SU-DHL-6 (cell line): ENCODE data around the gene KBTBD6.

Experiments
- H2AFZ ChIP-seq: fragments of 200-600 bp; sonication (generic); 2 replicates; pipeline ENCODE4 v1.6.1; 2014; ENCODE audit warnings: low read depth, mild to moderate bottlenecking, moderate library complexity, mixed read lengths, antibody characterized with exemption, low read length; ENCODE audit not compliant: severe bottlenecking
- H3F3A ChIP-seq: fragments of 200-600 bp; shearing (Covaris generic); 2 replicates; pipeline ENCODE4 v1.6.0; 2016; ENCODE audit warnings: antibody characterized with exemption, mild to moderate bottlenecking; ENCODE audit not compliant: insufficient read depth
- H3K27ac ChIP-seq: fragments of 200-600 bp; sonication (generic); 2 replicates; pipeline ENCODE4 v1.5.1; 2016; ENCODE audit warnings: low read depth, mild to moderate bottlenecking, low read length, moderate library complexity, mixed read lengths
- H3K27me3 ChIP-seq: fragments of 200-600 bp; sonication (generic), shearing (Covaris generic); 2 replicates; pipeline ENCODE4 v1.6.0; 2014; ENCODE audit warnings: mild to moderate bottlenecking, low read length
- H3K36me3 ChIP-seq: fragments of 200-600 bp; sonication (generic); 2 replicates; pipeline ENCODE4 v1.6.1; 2014; ENCODE audit warnings: mild to moderate bottlenecking, low read length, mixed read lengths
- H3K4me2 ChIP-seq: fragments of 300-600, 200-600 bp; shearing (Covaris generic), sonication (generic); 2 replicates; pipeline ENCODE4 v1.6.0; 2014; ENCODE audit warnings: low read length, low read depth, mild to moderate bottlenecking; ENCODE audit not compliant: poor library complexity, severe bottlenecking
- H3K4me3 ChIP-seq: fragments of 200-600 bp; sonication (generic); 2 replicates; pipeline ENCODE4 v1.5.1; 2014; ENCODE audit warnings: antibody characterized with exemption, low read length, mild to moderate bottlenecking, mixed read lengths; ENCODE audit not compliant: insufficient read depth, poor library complexity, severe bottlenecking
- H3K79me2 ChIP-seq: fragments of 200-600 bp; sonication (generic); 2 replicates; pipeline ENCODE4 v1.6.1; 2014; ENCODE audit warnings: mild to moderate bottlenecking, low read length, moderate library complexity; ENCODE audit not compliant: insufficient read depth
- H3K9ac ChIP-seq: fragments of 200-600 bp; sonication (generic); 2 replicates; pipeline ENCODE4 v1.7.0; 2014; ENCODE audit warnings: mild to moderate bottlenecking, low read length
- H3K9me2 ChIP-seq: fragments of 200-600 bp; sonication (generic); replicated peaks from 2 replicates; pipeline ENCODE4 v1.6.1; 2014; ENCODE audit warnings: low read length; ENCODE audit not compliant: insufficient read depth
- H3K9me3 ChIP-seq: fragments of 200-600 bp; sonication (generic); 2 replicates; pipeline ENCODE4 v1.6.1; 2014; ENCODE audit warnings: low read length, mixed read lengths; ENCODE audit not compliant: insufficient read depth
- H4K20me1 ChIP-seq: fragments of 200-600 bp; sonication (generic); 2 replicates; pipeline ENCODE4 v1.6.1; 2014; ENCODE audit warnings: low read depth, mild to moderate bottlenecking, antibody characterized with exemption, low read length, moderate library complexity, mixed read lengths
- CTCF ChIP-seq: fragments of 200-600 bp; sonication (generic); IDR thresholded peaks from one replicate; pipeline ENCODE4 v1.5.1; 2017; ENCODE audit warnings: antibody characterized with exemption, mild to moderate bottlenecking, low read length, moderate library complexity; ENCODE audit not compliant: insufficient read depth, poor library complexity, severe bottlenecking
- EZH2phosphoT487 ChIP-seq: fragments of 200-600 bp; sonication (generic), shearing (Covaris generic); conservative IDR thresholded peaks from 2 replicates; pipeline ENCODE4 v1.6.1; 2018; ENCODE audit warnings: mild to moderate bottlenecking, antibody characterized with exemption, low read length, moderate library complexity, mixed read lengths

The KBTBD6 gene

GRCh38 chr13:41145136-41145908 is 12.7 kb upstream of the KBTBD6 start:
- H3K4me3 ChIP-seq: no peak overlapping the region
- no peaks in the 10 kb centered on the region for H3K79me2 ChIP-seq
- H3K4me2 ChIP-seq: no peak overlapping the region
- H3F3A ChIP-seq: no peaks in the 10 kb centered on the region; the same call in 1 of the 2 replicates
- no peak overlapping the region for H3K9ac ChIP-seq
- H2AFZ ChIP-seq: no peak overlapping the region
- peaks cover 34% of the 10 kb centered on the region; the same call in 1 of the 2 replicates for H3K9me3 ChIP-seq
- H4K20me1 ChIP-seq: no peaks in the 10 kb centered on the region
- TF ChIP-seq EZH2phosphoT487 (no peak), CTCF (no peak)
- peaks cover 22% of the 10 kb centered on the region; the same call in 1 of the 2 replicates for H3K36me3 ChIP-seq
- H3K9me2 ChIP-seq: no peaks in the 10 kb centered on the region
- H3K27me3 ChIP-seq: no peaks in the 10 kb centered on the region
- H3K27ac ChIP-seq: no peak overlapping the region

DNA sequence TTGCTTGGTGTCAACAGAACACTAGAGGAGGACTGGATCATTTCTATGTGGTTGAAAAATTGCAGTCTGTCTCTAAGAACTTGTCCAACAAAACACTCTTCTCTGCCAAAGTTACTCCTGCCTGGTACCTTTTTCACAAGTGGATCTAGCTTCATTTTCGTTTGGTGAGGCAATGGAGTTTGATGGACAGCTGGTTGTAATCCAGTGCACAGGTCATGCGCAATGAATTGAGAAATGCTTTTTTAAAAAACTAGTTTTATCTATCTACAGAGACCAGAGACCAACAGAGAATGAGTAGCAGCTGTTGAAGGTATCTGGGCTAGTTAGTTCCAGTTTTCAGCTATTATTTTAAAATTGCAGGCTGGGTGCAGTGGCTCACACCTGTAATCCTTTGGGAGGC is 12.0 kb upstream of the KBTBD6 start:
- TF ChIP-seq CTCF (no peak), EZH2phosphoT487 (no peak)
- H4K20me1 ChIP-seq: no peaks in the 10 kb centered on the region
- H3K9me2 ChIP-seq: no peaks in the 10 kb centered on the region
- H3K27ac ChIP-seq: no peak overlapping the region
- no peak overlapping the region for H3K9ac ChIP-seq
- H3K4me2 ChIP-seq: no peak overlapping the region
- H2AFZ ChIP-seq: no peak overlapping the region
- peaks cover 27% of the 10 kb centered on the region; the same call in 1 of the 2 replicates for H3K9me3 ChIP-seq
- H3F3A ChIP-seq: peaks cover 4% of the 10 kb centered on the region; the same call in 1 of the 2 replicates
- H3K36me3 ChIP-seq: peaks cover 19% of the 10 kb centered on the region; the same call in 1 of the 2 replicates
- H3K27me3 ChIP-seq: no peaks in the 10 kb centered on the region
- H3K79me2 ChIP-seq: no peaks in the 10 kb centered on the region
- no peak overlapping the region for H3K4me3 ChIP-seq

DNA sequence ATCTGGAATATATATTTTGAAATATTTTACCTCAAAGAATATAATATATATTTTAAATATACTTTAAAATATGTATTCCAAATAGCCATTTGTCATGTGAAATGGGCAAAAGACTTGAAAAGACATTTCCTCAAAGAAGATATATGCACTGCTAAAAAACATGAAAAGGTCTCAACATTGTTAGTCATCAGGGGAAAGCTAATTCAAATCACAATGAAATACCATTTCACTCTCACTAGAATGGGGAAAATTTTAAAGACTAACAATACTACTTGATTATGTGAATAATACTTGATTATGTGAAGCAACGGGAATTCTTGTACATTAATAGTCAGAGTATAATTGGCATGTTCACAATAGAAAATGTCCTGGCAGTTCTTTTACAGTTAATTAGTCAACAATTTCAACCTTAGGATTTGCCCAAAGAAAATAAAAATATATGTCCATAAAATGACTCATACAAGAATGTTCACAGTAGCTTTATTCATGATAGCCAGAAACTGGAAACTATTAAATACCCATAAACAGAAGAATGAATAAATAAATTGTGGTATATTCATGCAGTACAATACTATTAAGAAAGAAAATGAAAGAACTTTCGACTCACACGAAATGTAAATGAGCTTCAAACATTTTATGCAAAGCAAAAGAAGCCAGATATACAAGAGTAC is 6.8 kb upstream of the KBTBD6 start:
- H2AFZ ChIP-seq: no peak overlapping the region
- H3K27ac ChIP-seq: no peak overlapping the region
- H3K4me3 ChIP-seq: no peak overlapping the region
- no peaks in the 10 kb centered on the region for H3K27me3 ChIP-seq
- H3K9me2 ChIP-seq: no peaks in the 10 kb centered on the region
- no peaks in the 10 kb centered on the region; the same call in 1 of the 2 replicates for H3K79me2 ChIP-seq
- no peaks in the 10 kb centered on the region for H4K20me1 ChIP-seq
- no peaks in the 10 kb centered on the region for H3K9me3 ChIP-seq
- no peak overlapping the region for H3K4me2 ChIP-seq
- H3F3A ChIP-seq: peaks cover 4% of the 10 kb centered on the region; the same call in 1 of the 2 replicates
- no peaks in the 10 kb centered on the region for H3K36me3 ChIP-seq
- TF ChIP-seq CTCF: no peak
- TF ChIP-seq EZH2phosphoT487: no peak
- H3K9ac ChIP-seq: no peak overlapping the region
